ENCODE results near the gene ARRB1. TPM values are rescaled to one million over a fixed set of nuclear protein-coding genes. Genes with fewer than 3 reads are reported as not detected.

ARRB1 gene
- total and polyA plus RNA-seq, 9 of the 15 experiments (the other 6 are each of a cell fraction or from before 2014, with no cell fraction given): 6.6 to 45.4 (median 28.5) TPM

DNA sequence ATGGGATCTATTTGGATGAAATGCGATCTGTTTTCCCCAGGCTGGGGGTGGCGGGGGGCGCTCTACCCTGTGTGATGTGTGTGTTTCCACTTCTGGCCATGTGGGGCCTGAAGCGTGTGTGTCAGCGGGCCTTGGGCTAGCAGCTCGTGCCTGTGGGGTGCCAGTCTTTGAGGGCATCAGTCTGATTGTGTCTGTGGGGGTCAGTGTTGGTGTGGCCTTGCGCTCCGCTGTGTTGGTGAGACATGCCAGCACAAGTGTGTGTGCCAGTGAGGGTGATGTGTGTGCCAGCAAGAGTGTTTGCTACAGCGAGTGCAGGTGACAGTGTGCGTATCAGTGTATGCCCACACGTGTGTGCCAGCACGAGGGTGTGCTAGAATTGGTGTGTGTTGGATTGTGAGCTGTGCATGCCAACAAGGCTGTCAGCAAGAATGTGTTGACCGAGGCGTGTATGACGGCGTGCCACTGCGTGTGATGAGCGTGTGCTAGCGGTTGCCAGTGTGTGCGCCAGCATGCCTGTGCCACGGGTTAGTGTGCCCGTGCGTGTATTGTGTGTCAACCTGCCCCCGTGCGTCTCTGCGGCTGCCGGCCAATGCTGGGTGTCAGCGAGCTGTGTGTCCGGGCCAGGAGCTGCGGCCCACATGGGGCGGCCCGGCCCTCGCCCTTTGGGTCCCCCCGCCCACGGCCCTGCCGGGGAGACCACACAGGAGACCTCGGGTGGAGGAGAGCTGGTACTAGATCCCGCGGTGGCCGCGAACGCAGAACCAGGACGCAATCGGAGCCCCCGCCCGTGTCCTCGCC, 519 bp downstream of the ARRB1 start (continued):
- TF ChIP-seq TOE1 (IDR thresholded peaks at IDR 0.05; ENCODE audit: borderline replicate concordance): no peak
- TF ChIP-seq TOE1 (CRISPR knock-in tag; IDR thresholded peaks at IDR 0.05; ENCODE audit: borderline replicate concordance, low read depth): 0 out of 2 replicates have a peak, but pooled peaks have one; percentile 67
- peak; percentile 96 for TF ChIP-seq CHD1 (IDR thresholded peaks at IDR 0.05; ENCODE audit: low read length)
- TF ChIP-seq HIVEP1 (CRISPR knock-in tag; IDR thresholded peaks at IDR 0.05): no peak
- 0 out of 2 replicates have a peak, but pooled peaks have one; percentile 28 for TF ChIP-seq SMAD4 (CRISPR knock-in tag; conservative IDR thresholded peaks at IDR 0.05)
- TF ChIP-seq SIX5 (IDR thresholded peaks at IDR 0.05; ENCODE audit: borderline replicate concordance in 1 of 2, insufficient read depth in 1 of 2, low read depth in 1 of 2, low read length in 2 of 2): no peak
- TF ChIP-seq ZBTB49 (CRISPR knock-in tag; IDR thresholded peaks at IDR 0.05; ENCODE audit: borderline replicate concordance): no peak
- TF ChIP-seq ZNF583 (CRISPR knock-in tag; IDR thresholded peaks at IDR 0.05): 0 out of 2 replicates have a peak, but pooled peaks have one; percentile 20
- no peak for TF ChIP-seq CHD4 (IDR thresholded peaks at IDR 0.05; ENCODE audit: insufficient read depth, insufficient replicate concordance, low read depth, low read length, poor library complexity, severe bottlenecking)
- TF ChIP-seq TFAP4 (CRISPR knock-in tag; IDR thresholded peaks at IDR 0.05; ENCODE audit: borderline replicate concordance): peak; percentile 18; the same call in 1 of the 2 replicates
- TF ChIP-seq ZFPM2 (CRISPR knock-in tag; IDR thresholded peaks at IDR 0.05): no peak
- TF ChIP-seq ZNF175 (CRISPR knock-in tag; IDR thresholded peaks at IDR 0.05; ENCODE audit: low read depth): 0 out of 2 replicates have a peak, but pooled peaks have one; percentile 30
- TF ChIP-seq SRSF3 (IDR thresholded peaks at IDR 0.05; ENCODE audit: insufficient read depth, low read length): 0 out of 2 replicates have a peak, but pooled peaks have one; percentile 20
- TF ChIP-seq, protein P1, sequence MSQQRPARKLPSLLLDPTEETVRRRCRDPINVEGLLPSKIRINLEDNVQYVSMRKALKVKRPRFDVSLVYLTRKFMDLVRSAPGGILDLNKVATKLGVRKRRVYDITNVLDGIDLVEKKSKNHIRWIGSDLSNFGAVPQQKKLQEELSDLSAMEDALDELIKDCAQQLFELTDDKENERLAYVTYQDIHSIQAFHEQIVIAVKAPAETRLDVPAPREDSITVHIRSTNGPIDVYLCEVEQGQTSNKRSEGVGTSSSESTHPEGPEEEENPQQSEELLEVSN (IDR thresholded peaks at IDR 0.05; ENCODE audit: borderline replicate concordance in 1 of 2, extremely low read depth in 1 of 2, insufficient read depth in 1 of 2, insufficient read length in 1 of 2, low read depth in 1 of 2, low read length in 1 of 2, poor library complexity in 1 of 2, severe bottlenecking in 1 of 2): peak; percentile 26 to 41
- peak; percentile 73; the same call in 1 of the 2 replicates for TF ChIP-seq ZBTB2 (IDR thresholded peaks at IDR 0.05)
- TF ChIP-seq MIER1 (IDR thresholded peaks at IDR 0.05; ENCODE audit: low read depth): peak; percentile 67; the same call in 1 of the 2 replicates
